IMR-90 (cell line): ENCODE data around the gene MRPL11. TPM values are rescaled to one million over a fixed set of nuclear protein-coding genes. Genes with fewer than 3 reads are reported as not detected.
"Not testable (repeated sequence)": the region's sequence is repeated elsewhere in the genome, so short reads cannot be mapped to it uniquely, and the experiment has no call there.

Experiments
- ATAC-seq: fragments of 200-7000 bp; cut with Tn5 transposase; 2 replicates; pipeline ENCODE4 v1.9.1; 2020; ENCODE audit warnings: low read depth, mild to moderate bottlenecking, moderate library complexity
- BruUV-seq: library from RNA; stranded (reverse); fragments of 400-500 nt; replicated peaks from 2 replicates; lab custom pipeline; 2021; lab: Mats Ljungman, UMichigan
- CTCF ChIA-PET: fragments of 300-600 bp; formaldehyde crosslinking; extraction: SDS; loops from one replicate; lab custom pipeline; 2021; ENCODE audit warnings: antibody characterized with exemption; lab: Yijun Ruan, JAX
- POLR2A ChIA-PET: fragments of 300-600 bp; sonication (Branson Sonifier 250); formaldehyde crosslinking; loops from one replicate; lab custom pipeline; 2022; ENCODE audit warnings: antibody characterized with exemption; ENCODE audit not compliant: unreplicated experiment; lab: Charles Lee
- DNase-seq: peaks from one replicate; pipeline ENCODE4 v3.0.0; 2013
- H2AFZ ChIP-seq: replicated peaks from 2 replicates; pipeline ENCODE3; 2013; ENCODE audit warnings: low read length, mild to moderate bottlenecking; ENCODE audit not compliant: poor library complexity
- H2AK5ac ChIP-seq: 2 replicates; pipeline ENCODE4 v1.6.1; 2013; ENCODE audit warnings: low read depth, low read length, inconsistent platforms
- H2AK9ac ChIP-seq: replicated peaks from 2 replicates; pipeline ENCODE3; 2013; ENCODE audit warnings: mild to moderate bottlenecking, low read depth, low read length, moderate library complexity; ENCODE audit not compliant: poor library complexity
- H2BK120ac ChIP-seq: 2 replicates; pipeline ENCODE4 v1.6.1; 2013; ENCODE audit warnings: low read depth, low read length, inconsistent platforms
- H2BK15ac ChIP-seq: 3 replicates; pipeline ENCODE4 v1.6.1; 2013; ENCODE audit warnings: low read depth, low read length, inconsistent platforms
- H2BK20ac ChIP-seq: 2 replicates; pipeline ENCODE4 v1.6.1; 2013; ENCODE audit warnings: low read depth, mild to moderate bottlenecking, inconsistent platforms, low read length, moderate library complexity
- H2BK5ac ChIP-seq: 2 replicates; pipeline ENCODE4 v1.6.1; 2013; ENCODE audit warnings: mild to moderate bottlenecking, low read depth, low read length, inconsistent platforms; ENCODE audit not compliant: poor library complexity, severe bottlenecking
- H3K14ac ChIP-seq: replicated peaks from 2 replicates; pipeline ENCODE4 v1.6.1; 2013; ENCODE audit warnings: low read depth, low read length, inconsistent platforms
- H3K18ac ChIP-seq: 2 replicates; pipeline ENCODE4 v1.6.1; 2013; ENCODE audit warnings: low read depth, low read length, control low read depth
- H3K23ac ChIP-seq: 2 replicates; pipeline ENCODE4 v1.6.1; 2013; ENCODE audit warnings: low read depth, low read length, inconsistent platforms
- H3K27ac ChIP-seq: 2 replicates; pipeline ENCODE4 v1.5.1; 2013; ENCODE audit warnings: mild to moderate bottlenecking, control low read depth, low read length; ENCODE audit not compliant: insufficient read depth
- H3K27me3 ChIP-seq: 2 replicates; pipeline ENCODE4 v1.6.1; 2013; ENCODE audit warnings: low read length; ENCODE audit not compliant: control insufficient read depth, insufficient read depth
- H3K36me3 ChIP-seq: 2 replicates; pipeline ENCODE4 v1.6.1; 2013; ENCODE audit warnings: low read length, mixed read lengths; ENCODE audit not compliant: control insufficient read depth, insufficient read depth
- H3K4ac ChIP-seq: 2 replicates; pipeline ENCODE4 v1.6.1; 2013; ENCODE audit warnings: low read depth, low read length, inconsistent platforms
- H3K4me1 ChIP-seq: 2 replicates; pipeline ENCODE4 v1.6.1; 2013; ENCODE audit warnings: low read length, mixed read lengths; ENCODE audit not compliant: control insufficient read depth, insufficient read depth
- H3K4me2 ChIP-seq: 2 replicates; pipeline ENCODE4 v1.6.1; 2013; ENCODE audit warnings: low read depth, mild to moderate bottlenecking, control low read depth, low read length, moderate library complexity
- H3K4me3 ChIP-seq: 2 replicates; pipeline ENCODE4 v1.5.1; 2013; ENCODE audit warnings: low read depth, mild to moderate bottlenecking, control low read depth, low read length, moderate library complexity; ENCODE audit not compliant: insufficient read depth
- H3K56ac ChIP-seq: 2 replicates; pipeline ENCODE4 v1.6.1; 2013; ENCODE audit warnings: low read length, inconsistent platforms; ENCODE audit not compliant: insufficient read depth; ENCODE audit errors: extremely low read depth
- H3K79me1 ChIP-seq, 2 experiments: 2 replicates each; pipeline ENCODE4 v1.6.1; 2013; ENCODE audit warnings: low read length in 2 of 2, inconsistent platforms in 1 of 2, low read depth in 1 of 2
- H3K9ac ChIP-seq: 2 replicates; pipeline ENCODE4 v1.6.1; 2013; ENCODE audit warnings: low read depth, low read length, control low read depth
- H3K9me1 ChIP-seq: 2 replicates; pipeline ENCODE4 v1.6.1; 2013; ENCODE audit warnings: low read length, inconsistent platforms; ENCODE audit not compliant: insufficient read depth
- H3K9me3 ChIP-seq: 2 replicates; pipeline ENCODE4 v1.6.1; 2013; ENCODE audit warnings: low read length; ENCODE audit not compliant: control insufficient read depth, insufficient read depth
- H4K20me1 ChIP-seq: 2 replicates; pipeline ENCODE4 v1.6.1; 2013; ENCODE audit warnings: low read length, inconsistent platforms; ENCODE audit not compliant: insufficient read depth
- H4K5ac ChIP-seq: 2 replicates; pipeline ENCODE4 v1.6.1; 2013; ENCODE audit warnings: mild to moderate bottlenecking, low read depth, low read length, control low read depth
- H4K8ac ChIP-seq, 2 experiments: 2 replicates each; pipeline ENCODE4 v1.6.1; 2013; ENCODE audit warnings: low read depth in 2 of 2, low read length in 2 of 2, control low read depth in 1 of 2, inconsistent platforms in 1 of 2
- H4K91ac ChIP-seq: 2 replicates; pipeline ENCODE4 v1.6.1; 2013; ENCODE audit warnings: low read depth, low read length, inconsistent platforms; ENCODE audit not compliant: insufficient read depth
- WGBS, 2 experiments: methylation state at CpG; one replicate each; pipeline versions ENCODE4 v1.1.5 to v1.1.7; 2013; ENCODE audit warnings: missing lambda C conversion rate in 2 of 2; ENCODE audit not compliant: insufficient read length in 1 of 2; ENCODE audit errors: extremely low coverage in 2 of 2; 5-methylcytosine and 5-hydroxymethylcytosine counted together
- dilution Hi-C: fragments of 300-500 bp; cut with HindIII; formaldehyde crosslinking; loops from one replicate; pipeline ENCODE4 v1.14.3; 2018; ENCODE audit warnings: low sequenced_read_pairs; ENCODE audit not compliant: unreplicated experiment
- in situ Hi-C: fragments of 300-500 bp; cut with MboI; formaldehyde crosslinking; loops from 3 replicates; pipeline ENCODE4 v1.14.3; 2019; ENCODE audit warnings: low sequenced_read_pairs, inconsistent platforms, mixed read lengths
- intact Hi-C: fragments of 100-400 bp; cut with micrococcal nuclease; formaldehyde crosslinking; loops from 2 replicates; pipeline ENCODE4 v1.10.0; 2022
- polyA plus RNA-seq, 3 experiments: library from polyadenylated mRNA; depleted of rRNA; stranded (reverse); fragments of >200 nt; gene quantifications; 2 replicates each; pipeline ENCODE4 v1.2.3, GENCODE V29; 2012; ENCODE audit warnings: low replicate concordance in 1 of 3
- total RNA-seq: library from RNA; depleted of rRNA; stranded (reverse); fragments of >200 nt; gene quantifications from 2 replicates; pipeline ENCODE4 v1.2.3, GENCODE V29; 2012

Gene MRPL11
- total and polyA plus RNA-seq, 2 of the 4 experiments (the other 2 are of a cell fraction) = 45.5 to 45.6 TPM

DNA sequence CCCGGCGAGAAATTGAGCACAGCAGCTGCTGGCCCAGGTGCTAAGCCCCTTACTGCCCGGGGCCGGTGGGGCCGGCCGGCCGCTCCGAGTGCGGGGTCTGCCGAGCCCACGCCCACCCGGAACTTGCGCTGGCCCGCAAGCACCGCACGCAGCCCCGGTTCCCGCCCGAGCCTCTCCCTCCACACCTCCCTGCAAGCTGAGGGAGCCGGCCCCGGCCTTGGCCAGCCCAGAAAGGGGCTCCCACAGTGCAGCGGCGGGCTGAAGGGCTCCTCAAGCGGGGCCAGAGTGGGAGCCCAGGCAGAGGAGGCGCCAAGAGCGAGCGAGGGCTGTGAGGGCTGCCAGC, 2.3 kb upstream of the MRPL11 start:
- H4K20me1 ChIP-seq, H2AK9ac ChIP-seq, intact Hi-C loops, H2AK5ac ChIP-seq, H2BK15ac ChIP-seq, CTCF ChIA-PET, H3K4ac ChIP-seq, H3K9me3 ChIP-seq, H3K56ac ChIP-seq, POLR2A ChIA-PET, H3K9ac ChIP-seq, H4K8ac ChIP-seq, H3K36me3 ChIP-seq, H3K18ac ChIP-seq, in situ Hi-C loops, H3K9me1 ChIP-seq, H3K27me3 ChIP-seq, ATAC-seq, H2BK120ac ChIP-seq, dilution Hi-C loops, H3K14ac ChIP-seq, H3K4me2 ChIP-seq, H2BK20ac ChIP-seq, H3K23ac ChIP-seq, H4K91ac ChIP-seq, DNase-seq, H3K27ac ChIP-seq, H2BK5ac ChIP-seq, H3K4me3 ChIP-seq, H4K5ac ChIP-seq, H2AFZ ChIP-seq, BruUV-seq: not testable (repeated sequence)
- WGBS, 2 experiments = no CpG with 5 or more reads among the region's 27 CpGs
- Histone ChIP-seq H3K4me1 (peaks cover 11% of the 10 kb centered on the region), H3K79me1 (peaks cover 7 to 18% of the 10 kb centered on the region in 2 experiments)

DNA sequence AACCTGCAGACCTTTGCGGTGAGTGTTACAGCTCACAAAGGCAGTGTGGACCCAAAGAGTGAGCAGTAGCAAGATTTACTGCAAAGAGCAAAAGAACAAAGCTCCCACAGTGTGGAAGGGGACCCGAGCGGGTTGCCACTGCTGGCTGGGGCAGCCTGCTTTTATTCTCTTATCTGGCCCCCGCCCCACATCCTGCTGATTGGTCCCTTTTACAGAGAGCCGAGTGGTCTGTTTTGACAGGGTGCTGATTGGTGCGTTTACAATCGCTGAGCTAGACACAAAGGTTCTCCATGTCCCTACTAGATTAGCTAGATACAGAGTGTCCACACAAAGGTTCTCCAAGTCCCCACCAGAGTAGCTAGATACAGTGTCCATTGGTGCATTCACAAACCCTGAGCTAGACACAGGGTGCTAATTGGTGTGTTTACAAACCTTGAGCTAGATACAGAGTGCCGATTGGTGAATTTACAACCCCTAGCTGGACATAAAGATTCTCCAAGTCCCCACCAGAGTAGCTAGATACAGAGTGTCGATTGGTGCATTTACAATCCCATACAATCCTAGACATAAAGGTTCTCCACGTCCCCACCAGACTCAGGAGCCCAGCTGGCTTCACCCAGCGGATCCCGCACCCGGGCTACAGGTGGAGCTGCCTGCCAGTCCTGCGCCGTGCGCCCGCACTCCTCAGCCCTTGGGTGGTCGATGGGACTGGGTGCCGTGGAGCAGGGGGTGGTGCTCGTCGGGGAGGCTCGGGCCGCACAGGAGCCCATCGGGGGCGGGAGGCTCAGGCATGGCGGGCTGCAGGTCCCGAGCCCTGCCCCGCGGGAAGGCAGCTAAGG, 1.7 kb upstream of the MRPL11 start:
- H3K4me2 ChIP-seq, H3K4me3 ChIP-seq, H2BK120ac ChIP-seq, in situ Hi-C loops, DNase-seq, H4K5ac ChIP-seq, H4K20me1 ChIP-seq, H3K36me3 ChIP-seq, H3K27ac ChIP-seq, dilution Hi-C loops, H2BK5ac ChIP-seq, H4K91ac ChIP-seq, H3K56ac ChIP-seq, H2AFZ ChIP-seq, H3K9me1 ChIP-seq, POLR2A ChIA-PET, H3K9ac ChIP-seq, H3K23ac ChIP-seq, H2AK9ac ChIP-seq, H2BK20ac ChIP-seq, BruUV-seq, H3K18ac ChIP-seq, H3K14ac ChIP-seq, H2BK15ac ChIP-seq, ATAC-seq, H2AK5ac ChIP-seq, H3K4ac ChIP-seq, H4K8ac ChIP-seq, intact Hi-C loops, H3K9me3 ChIP-seq, H3K27me3 ChIP-seq: not testable (repeated sequence)
- CTCF ChIA-PET = interaction anchor here (1.8 kb wide), 1 partner anchor 32 kb away, joined by 8 read pairs; no protein-coding TSS in a partner anchor
- Histone ChIP-seq H3K4me1 (peaks cover 11% of the 10 kb centered on the region), H3K79me1 (peaks cover 7 to 18% of the 10 kb centered on the region in 2 experiments)
- WGBS, 2 experiments = 80% methylated on average over 1 of the region's 29 CpGs; no CpG with 5 or more reads in 1 of the 2 experiments
